GM18505 (cell line): ENCODE results near the gene ADSL.
"Not testable (repeated sequence)": the region's sequence is repeated elsewhere in the genome, so short reads cannot be mapped to it uniquely, and the experiment has no call there.

Experiments
- ATAC-seq: cut with Tn5 transposase; IDR thresholded peaks from one replicate; pipeline ENCODE4 v1.9.1; 2021; ENCODE audit not compliant: unreplicated experiment
- POLR2A ChIP-seq: IDR thresholded peaks from 4 replicates; pipeline ENCODE4 v1.6.1; 2011; ENCODE audit warnings: borderline replicate concordance; ENCODE audit not compliant: insufficient read depth, insufficient read length; ENCODE audit errors: extremely low read depth

ADSL gene

DNA sequence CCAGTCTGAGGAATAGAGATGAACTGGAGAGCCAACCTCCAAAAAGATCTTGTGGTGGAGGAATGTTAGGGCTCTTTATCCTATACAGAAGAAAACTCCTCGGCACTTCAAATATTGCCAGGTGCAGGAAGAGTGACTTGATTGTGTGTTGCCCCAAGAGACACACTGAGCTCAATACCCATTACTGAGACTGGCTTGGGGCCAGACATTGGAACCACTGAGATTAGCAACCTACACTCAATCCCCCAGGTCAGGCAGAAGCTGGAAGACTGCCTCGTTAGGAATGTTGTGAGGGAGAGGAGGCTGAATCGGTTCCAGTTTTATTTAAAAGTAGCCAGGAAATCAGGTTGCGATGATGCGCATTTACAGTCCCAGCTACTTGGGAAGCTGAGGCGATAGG, 21.7 kb downstream of the ADSL start:
- no peak for ATAC-seq
- no peak for TF ChIP-seq POLR2A

DNA sequence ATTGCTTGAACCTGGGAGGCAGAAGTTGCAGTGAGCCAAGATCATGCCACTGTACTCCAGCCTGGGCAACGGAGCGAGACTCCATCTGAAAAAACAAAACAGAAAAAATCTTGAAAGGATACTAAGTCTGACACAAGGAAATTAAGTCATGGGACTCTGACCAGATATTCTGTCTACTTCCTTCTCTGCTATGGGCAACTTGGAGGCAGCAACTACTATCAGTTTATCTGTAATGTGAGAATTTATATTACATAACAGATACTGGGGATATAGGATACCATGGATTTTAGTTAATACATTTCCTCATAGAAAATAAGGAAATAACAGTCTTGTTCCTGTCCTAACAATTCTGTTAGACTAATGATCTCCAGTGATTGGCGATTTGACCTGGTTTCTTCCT, 22.5 kb downstream of the ADSL start:
- ATAC-seq = no peak
- no peak for TF ChIP-seq POLR2A

DNA sequence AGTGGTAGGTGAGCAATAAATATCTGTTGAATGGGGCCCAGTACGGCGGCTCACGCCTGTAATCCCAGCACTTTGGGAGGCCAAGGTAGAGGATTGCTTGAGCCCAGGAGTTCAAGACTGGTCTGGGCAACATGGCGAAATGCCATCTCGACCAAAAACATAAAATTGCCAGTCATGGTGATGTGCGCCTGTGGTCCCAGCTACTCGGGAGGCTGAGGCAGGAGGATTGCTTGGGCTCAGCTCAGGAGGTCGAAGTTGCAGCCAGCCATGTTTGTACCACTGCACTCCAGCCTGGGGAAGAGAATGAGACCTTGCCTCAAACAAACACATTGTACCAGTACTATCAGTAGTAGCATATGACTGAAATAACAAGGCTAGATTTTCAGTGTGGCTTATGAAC, 28.3 kb downstream of the ADSL start:
- no peak for ATAC-seq
- no peak for TF ChIP-seq POLR2A

DNA sequence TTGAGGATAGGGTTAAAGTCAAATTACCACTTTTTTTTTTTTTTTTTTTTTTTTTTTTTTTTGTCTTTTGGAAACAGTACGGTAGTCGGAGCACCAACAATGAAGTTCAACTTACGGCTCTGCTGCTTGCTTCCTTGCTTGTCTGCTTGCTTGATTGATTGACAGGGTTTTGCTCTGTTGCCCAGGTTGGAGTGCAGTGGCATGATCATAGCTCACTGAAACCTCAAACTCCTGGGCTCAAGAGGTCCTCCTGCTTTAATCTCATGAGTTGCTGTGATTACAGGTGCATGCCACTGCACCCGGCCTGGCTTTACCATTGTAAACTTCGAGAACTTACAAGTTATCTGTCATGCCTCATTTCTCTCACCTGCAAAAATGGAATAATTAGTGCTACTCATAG, 29.8 kb downstream of the ADSL start:
- ATAC-seq = no peak
- no peak for TF ChIP-seq POLR2A

DNA sequence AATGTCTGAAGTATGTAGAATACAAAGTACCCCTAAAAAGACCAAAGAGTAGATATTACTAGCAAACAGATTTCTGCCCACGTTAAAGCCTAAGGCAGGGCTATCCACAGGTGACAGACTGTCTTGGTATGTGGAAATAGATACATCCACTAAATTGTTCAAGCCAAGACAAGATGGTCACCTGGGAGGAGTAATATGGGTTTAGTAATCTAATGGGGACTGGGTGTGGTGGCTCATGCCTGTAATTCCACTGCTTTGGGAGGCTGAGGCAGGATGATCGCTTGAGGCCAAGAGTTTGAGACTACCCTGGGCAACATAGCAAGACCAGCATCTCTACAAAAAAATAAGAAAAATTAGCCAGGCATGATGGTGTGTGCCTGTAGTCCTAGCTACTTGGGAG, 31.6 kb downstream of the ADSL start:
- no peak for TF ChIP-seq POLR2A
- ATAC-seq = no peak

DNA sequence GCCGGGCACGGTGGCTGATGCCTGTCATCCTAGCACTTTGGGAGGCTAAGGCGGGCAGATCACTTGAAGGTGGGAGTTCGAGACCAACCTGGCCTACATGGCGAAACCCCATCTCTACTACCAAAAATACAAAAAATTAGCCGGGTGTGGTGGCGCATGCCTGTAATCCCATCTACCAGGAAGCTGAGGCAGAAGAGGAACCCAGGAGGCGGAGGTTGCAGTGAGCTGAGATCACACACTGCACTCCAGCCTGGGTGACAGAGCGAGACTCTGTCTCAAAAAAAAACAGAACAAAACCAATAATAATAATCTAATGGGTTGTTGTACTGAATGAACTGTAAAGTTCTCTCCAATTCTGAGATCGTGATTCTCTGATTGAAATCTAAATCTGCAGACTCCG, 32.1 kb downstream of the ADSL start:
- not testable (repeated sequence) for ATAC-seq

DNA sequence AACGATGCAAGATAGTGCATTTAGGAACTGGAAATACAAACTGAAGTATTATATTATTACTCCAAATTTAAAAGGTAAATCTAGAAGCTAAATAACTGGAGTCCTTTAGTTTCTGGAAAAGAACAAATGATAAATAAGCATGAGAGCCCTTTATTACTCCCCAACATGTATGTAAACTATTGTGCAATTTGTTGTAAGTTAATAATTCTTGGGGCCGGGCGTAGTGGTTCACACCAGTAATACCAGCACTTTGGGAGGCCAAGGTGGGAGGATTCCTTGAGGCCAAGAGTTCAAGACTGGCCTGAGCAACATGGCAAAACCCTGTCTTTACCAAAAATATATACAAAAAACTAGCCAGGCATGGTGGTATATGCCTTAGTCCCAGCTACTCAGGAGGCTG, 35.2 kb downstream of the ADSL start:
- ATAC-seq = no peak
- no peak for TF ChIP-seq POLR2A

DNA sequence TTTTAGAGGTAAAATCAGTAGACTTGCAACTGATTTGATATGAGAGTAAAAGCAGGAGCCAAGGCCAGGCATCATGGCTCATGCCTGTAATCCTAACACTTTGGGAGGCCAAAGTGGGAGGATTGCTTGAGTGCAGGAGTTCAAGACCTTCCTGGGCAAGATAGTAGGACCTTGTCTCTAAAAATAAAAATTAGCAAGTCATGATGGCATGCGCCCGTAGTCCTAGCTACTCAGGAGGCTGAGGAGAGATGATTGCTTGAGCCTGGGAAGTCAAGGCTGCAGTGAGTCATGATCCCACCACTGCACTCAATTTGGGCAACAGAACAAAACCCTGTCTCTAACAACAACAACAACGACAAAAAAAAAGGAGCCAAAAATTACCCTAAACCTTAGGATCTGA, 37.6 kb downstream of the ADSL start:
- no peak for TF ChIP-seq POLR2A
- ATAC-seq = no peak

DNA sequence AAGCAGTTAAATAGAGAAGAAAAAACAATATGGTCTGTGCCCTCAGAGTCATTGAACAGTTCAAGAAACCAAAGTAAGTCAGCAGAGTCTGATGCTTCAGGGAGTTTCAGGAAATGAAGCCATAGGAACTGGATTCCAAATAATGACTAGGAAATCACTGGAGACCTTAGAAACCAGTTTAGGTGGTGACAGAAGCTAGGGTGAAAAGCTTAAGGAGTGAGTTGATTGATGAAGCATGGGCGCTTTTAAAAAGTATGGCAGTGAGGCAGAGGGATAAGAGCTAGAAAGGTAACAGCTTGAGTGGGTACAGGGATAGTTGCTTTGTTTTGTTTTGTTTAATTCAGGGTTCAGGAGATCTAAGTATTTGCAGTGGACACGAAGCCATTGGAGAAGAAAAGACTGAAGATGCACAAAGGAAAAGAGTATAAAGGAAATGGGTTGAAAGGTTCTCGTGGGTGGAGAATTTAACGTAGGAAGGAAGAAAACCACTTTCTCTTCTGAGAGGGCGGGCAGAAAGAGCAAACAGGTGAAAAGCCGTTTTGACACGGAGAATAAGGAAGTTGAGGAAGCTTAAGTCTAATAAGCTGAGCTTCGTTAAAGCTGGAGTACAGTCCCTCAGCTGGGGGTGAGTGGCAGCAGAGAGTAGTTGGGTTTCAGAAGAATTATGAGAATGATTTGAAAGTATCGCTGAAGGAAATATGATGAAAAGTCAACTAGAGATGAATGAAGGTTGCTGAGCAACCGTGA, 38.9 kb downstream of the ADSL start:
- ATAC-seq = no peak
- TF ChIP-seq POLR2A = no peak

DNA sequence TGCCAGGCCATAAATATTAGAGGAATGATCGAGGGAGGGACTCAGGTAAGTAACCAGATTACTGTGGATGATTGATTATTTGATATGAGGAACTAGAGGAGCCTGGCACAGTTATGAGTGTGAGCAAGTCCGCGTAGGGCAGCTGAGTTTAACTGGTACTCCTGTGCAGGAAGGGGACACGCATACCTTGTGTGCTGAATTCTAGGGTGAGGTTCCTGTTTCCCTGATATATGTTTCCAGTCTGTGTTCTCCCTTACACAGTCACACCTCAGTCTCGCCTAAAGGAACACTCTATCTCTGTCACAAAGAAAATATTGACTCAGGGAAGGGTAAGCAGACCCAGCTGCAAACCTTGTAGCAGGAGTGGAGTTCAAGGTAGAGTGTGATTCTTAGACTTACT, 41.4 kb downstream of the ADSL start:
- no peak for ATAC-seq
- no peak for TF ChIP-seq POLR2A

DNA sequence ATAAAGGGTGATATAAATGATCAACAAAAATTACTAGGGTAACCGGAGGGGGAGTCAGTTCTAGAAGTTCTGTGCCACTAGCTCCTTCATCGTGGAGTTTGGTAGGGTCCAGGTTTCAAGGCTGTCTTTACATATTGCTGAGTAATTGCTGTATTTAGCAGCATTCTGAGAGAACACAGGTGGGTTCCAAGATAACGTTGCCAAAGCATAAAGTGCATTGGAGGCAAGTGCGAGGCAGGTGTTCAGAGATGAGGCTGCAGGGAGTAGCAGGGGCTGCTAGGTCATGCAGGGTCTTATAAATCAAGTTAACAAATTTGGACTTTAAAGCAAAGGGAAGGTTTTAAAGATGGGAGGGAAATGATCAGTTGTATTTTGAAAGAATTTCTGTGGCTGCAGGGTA, 41.9 kb downstream of the ADSL start:
- no peak for TF ChIP-seq POLR2A
- no peak for ATAC-seq

DNA sequence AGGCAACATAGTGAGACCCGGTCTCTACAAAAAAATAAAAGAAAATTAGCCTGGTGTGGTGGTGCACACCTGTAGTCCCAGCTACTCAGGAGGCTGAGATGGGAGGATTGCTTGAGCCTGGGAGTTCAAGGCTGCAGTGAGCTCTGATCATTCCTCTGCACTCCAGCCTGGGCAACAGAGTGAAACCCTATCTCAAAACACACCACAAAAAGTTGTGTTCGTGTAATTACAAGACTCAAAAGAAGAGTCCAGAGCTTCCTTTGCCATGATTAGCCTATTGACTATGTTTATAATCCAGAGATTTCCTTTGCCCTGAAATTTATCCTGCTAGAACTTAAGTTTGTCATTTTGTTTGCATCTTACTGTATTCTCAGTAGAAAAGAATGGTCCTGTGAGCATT, 45.1 kb downstream of the ADSL start:
- no peak for ATAC-seq
- no peak for TF ChIP-seq POLR2A

DNA sequence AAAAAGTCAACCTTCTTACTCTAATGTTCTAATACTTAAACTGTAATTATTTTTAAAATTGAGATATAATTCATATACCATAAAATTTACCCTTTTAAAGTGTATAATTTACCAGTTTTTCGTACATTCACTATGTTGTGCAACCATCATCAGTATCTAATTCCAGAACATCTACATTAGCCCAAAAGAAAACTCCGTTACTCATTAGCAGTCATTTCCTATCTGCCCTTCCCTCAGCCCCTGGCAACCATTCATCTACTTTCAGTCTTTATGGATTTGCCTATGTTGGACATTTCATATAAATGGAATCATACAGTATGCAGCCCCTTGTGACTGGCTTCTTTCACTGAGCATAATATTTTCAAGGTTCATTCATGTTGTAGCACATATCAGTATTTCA, 46.3 kb downstream of the ADSL start:
- no peak for TF ChIP-seq POLR2A
- ATAC-seq = no peak

DNA sequence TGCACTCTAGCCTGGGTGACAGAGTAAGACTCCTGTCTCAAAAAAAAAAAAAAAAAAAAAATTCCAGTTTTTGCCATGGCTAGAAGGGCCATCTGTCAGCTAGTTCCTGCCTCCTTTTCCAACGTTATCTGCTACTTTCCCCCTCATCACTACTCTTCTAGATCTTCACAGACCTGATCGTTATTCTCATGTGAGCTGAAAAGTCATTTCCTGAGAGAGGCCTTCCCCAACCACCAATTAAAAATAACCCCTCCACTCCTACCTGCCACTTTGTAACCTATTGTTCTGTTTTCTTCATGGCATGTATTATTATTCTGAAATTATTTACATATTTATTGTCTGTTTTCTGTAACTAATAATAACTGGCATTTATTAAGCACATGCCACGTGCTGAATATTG, 48.3 kb downstream of the ADSL start:
- no peak for TF ChIP-seq POLR2A
- no peak for ATAC-seq

DNA sequence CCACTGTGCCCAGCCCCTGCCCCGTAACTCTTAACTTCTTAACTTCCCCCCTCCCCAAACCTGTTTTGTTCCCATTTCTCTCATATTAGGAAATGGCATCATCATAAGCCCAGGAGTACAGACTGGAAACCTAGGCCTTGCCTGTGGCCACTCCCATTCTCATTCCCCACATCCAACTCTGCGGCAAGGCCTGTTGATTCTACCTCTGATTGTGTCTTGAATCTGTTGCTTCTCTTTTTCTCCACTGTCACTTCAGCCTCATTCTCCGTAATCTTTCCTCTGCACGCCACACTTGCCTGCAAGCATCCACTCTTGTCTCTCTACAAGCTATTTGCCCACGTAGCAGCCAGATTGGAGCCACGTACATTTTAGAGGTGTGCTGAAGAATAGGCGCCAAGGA, 49.3 kb downstream of the ADSL start:
- ATAC-seq = no peak
- no peak for TF ChIP-seq POLR2A
